DMS 273 treated with DMSO at 0.1 percent for 48 hours (cell line): Measurements from ENCODE around the gene LMX1A.
A peak's percentile ranks its signal among the peaks of the same experiment; 100 is the strongest.

Experiments
- DNase-seq: peaks from one replicate; lab custom pipeline; 2025; lab: John Stamatoyannopoulos, UW

The LMX1A gene

DNA sequence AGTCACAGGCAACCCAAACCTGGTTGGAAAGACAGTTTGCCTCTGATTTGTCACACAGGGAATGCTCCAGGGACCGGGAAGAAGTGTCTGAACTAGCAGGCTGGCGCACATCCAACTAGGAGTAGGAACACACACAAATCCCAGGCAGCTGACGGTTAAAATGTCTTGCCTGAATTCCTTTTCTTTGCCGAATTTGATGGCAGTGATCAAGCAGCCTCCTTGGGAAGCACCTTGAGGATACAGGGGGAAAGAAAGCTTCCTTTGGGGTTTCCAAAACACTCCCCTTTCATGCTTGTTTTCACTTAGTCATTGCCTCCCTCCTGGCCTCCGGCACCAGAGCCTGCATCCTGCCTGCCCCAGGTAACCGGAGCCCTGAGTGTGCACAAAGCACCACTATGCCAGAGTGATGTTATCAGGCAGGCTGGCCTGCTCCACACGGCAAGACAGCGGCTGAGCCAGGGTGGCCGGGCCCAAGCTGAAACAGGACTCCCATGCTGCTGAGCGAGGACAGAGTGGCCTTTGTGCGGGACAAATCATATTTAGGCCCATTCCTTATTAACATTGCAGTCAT lies 193.8 kb downstream of the LMX1A start:
- DNase-seq = peak; percentile 73

DNA sequence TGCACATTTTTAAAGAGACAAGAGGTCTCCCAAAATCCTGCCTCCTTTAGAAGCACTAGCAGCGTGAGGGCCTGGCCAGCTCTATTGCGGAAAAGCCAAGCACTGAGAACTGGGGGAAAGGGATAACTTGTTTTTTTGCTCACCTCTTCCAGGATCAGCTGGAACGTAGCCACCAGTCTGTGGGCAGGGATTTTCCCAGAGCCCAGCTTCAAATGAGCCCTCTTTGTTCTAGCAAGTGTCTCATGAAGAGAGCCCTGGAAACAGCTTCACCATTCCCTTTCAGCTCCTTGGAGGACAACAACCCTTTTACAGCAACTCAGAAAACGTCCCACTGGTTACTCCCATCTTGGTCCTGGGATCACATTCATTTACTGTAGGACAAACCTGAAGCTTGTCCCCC lies 195.4 kb downstream of the LMX1A start:
- no peak for DNase-seq

DNA sequence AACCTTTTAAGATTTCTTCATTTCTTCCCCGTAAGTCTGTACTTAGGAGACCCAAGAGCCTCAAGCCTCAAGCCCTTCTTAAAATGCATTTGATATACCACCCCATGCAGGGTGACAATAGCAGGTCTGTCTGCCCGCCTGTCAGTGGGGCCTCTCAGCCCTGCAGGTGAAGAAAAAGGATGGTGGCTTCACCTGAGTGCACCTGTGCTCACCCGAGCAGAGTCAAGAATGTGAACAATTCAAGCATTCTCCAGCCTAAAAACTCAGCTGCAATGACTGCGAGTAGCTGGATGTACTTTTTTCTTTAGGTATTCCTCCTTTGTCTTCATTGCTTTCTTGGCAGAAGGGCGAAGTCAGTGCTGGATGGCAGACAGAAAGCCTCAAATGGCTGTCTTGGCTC lies 203.3 kb downstream of the LMX1A start:
- no peak for DNase-seq

GRCh38 chr1:165152727-165153126 lies 203.8 kb downstream of the LMX1A start:
- peak; percentile 58 for DNase-seq

GRCh38 chr1:165152109-165152508 lies 204.4 kb downstream of the LMX1A start:
- no peak for DNase-seq
